Suprapubic skin (tissue), 3 donors: ENCODE data around the gene RALB.

ENCODE experiments used
- POLR2AphosphoS5 ChIP-seq, 3 donors: sonication (generic); formaldehyde crosslinking; IDR thresholded peaks; one replicate each; pipeline ENCODE4 v1.6.1; 2017; ENCODE audit warnings: antibody characterized with exemption in 3 of 3
- TF ChIP-seq, protein P1 (sequence below), 2 donors: fragments of 200-600 bp in 1 of 2; fragments of 450-650 bp in 1 of 2; sonication (generic) in 1 of 2; IDR thresholded peaks; one replicate each; pipeline ENCODE4 v1.5.1; 2016 to 2019; ENCODE audit warnings: antibody characterized with exemption in 2 of 2, mild to moderate bottlenecking in 1 of 2, moderate library complexity in 1 of 2

DNA sequence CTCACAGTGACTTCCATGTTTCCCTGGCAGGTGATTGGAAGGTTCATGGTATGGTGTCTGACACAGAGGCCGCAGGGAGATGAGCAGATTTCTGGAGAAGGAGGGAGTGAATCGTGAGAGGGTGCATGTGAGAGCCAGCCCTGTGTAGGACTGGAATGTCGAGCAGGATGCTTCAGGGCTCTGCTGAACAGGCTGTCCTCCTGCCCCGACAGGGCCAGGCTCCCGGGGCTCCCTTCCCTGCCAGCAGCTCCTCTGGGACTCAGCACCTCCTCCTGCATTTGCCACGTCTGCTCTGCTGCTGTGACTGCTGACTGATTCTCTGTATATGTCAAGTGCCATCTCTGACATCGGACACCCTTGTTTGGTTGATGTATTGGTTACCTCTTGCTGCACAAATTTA lies 54.8 kb downstream of the RALB start:
- TF ChIP-seq, protein P1, sequence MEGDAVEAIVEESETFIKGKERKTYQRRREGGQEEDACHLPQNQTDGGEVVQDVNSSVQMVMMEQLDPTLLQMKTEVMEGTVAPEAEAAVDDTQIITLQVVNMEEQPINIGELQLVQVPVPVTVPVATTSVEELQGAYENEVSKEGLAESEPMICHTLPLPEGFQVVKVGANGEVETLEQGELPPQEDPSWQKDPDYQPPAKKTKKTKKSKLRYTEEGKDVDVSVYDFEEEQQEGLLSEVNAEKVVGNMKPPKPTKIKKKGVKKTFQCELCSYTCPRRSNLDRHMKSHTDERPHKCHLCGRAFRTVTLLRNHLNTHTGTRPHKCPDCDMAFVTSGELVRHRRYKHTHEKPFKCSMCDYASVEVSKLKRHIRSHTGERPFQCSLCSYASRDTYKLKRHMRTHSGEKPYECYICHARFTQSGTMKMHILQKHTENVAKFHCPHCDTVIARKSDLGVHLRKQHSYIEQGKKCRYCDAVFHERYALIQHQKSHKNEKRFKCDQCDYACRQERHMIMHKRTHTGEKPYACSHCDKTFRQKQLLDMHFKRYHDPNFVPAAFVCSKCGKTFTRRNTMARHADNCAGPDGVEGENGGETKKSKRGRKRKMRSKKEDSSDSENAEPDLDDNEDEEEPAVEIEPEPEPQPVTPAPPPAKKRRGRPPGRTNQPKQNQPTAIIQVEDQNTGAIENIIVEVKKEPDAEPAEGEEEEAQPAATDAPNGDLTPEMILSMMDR (IDR thresholded peaks at IDR 0.05) = no peak
- no peak for TF ChIP-seq POLR2AphosphoS5 (IDR thresholded peaks at IDR 0.05)
